SU-DHL-6 (cell line): ENCODE results near the gene ELMOD3.

Source experiments
- H2AFZ ChIP-seq: fragments of 200-600 bp; sonication (generic); 2 replicates; pipeline ENCODE4 v1.6.1; 2014; ENCODE audit warnings: low read depth, mild to moderate bottlenecking, moderate library complexity, mixed read lengths, antibody characterized with exemption, low read length; ENCODE audit not compliant: severe bottlenecking
- H3F3A ChIP-seq: fragments of 200-600 bp; shearing (Covaris generic); 2 replicates; pipeline ENCODE4 v1.6.0; 2016; ENCODE audit warnings: antibody characterized with exemption, mild to moderate bottlenecking; ENCODE audit not compliant: insufficient read depth
- H3K27ac ChIP-seq: fragments of 200-600 bp; sonication (generic); 2 replicates; pipeline ENCODE4 v1.5.1; 2016; ENCODE audit warnings: low read depth, mild to moderate bottlenecking, low read length, moderate library complexity, mixed read lengths
- H3K27me3 ChIP-seq: fragments of 200-600 bp; sonication (generic), shearing (Covaris generic); 2 replicates; pipeline ENCODE4 v1.6.0; 2014; ENCODE audit warnings: mild to moderate bottlenecking, low read length
- H3K36me3 ChIP-seq: fragments of 200-600 bp; sonication (generic); 2 replicates; pipeline ENCODE4 v1.6.1; 2014; ENCODE audit warnings: mild to moderate bottlenecking, low read length, mixed read lengths
- H3K4me2 ChIP-seq: fragments of 300-600, 200-600 bp; shearing (Covaris generic), sonication (generic); 2 replicates; pipeline ENCODE4 v1.6.0; 2014; ENCODE audit warnings: low read length, low read depth, mild to moderate bottlenecking; ENCODE audit not compliant: poor library complexity, severe bottlenecking
- H3K4me3 ChIP-seq: fragments of 200-600 bp; sonication (generic); 2 replicates; pipeline ENCODE4 v1.5.1; 2014; ENCODE audit warnings: antibody characterized with exemption, low read length, mild to moderate bottlenecking, mixed read lengths; ENCODE audit not compliant: insufficient read depth, poor library complexity, severe bottlenecking
- H3K79me2 ChIP-seq: fragments of 200-600 bp; sonication (generic); 2 replicates; pipeline ENCODE4 v1.6.1; 2014; ENCODE audit warnings: mild to moderate bottlenecking, low read length, moderate library complexity; ENCODE audit not compliant: insufficient read depth
- H3K9ac ChIP-seq: fragments of 200-600 bp; sonication (generic); 2 replicates; pipeline ENCODE4 v1.7.0; 2014; ENCODE audit warnings: mild to moderate bottlenecking, low read length
- H3K9me2 ChIP-seq: fragments of 200-600 bp; sonication (generic); replicated peaks from 2 replicates; pipeline ENCODE4 v1.6.1; 2014; ENCODE audit warnings: low read length; ENCODE audit not compliant: insufficient read depth
- H3K9me3 ChIP-seq: fragments of 200-600 bp; sonication (generic); 2 replicates; pipeline ENCODE4 v1.6.1; 2014; ENCODE audit warnings: low read length, mixed read lengths; ENCODE audit not compliant: insufficient read depth
- H4K20me1 ChIP-seq: fragments of 200-600 bp; sonication (generic); 2 replicates; pipeline ENCODE4 v1.6.1; 2014; ENCODE audit warnings: low read depth, mild to moderate bottlenecking, antibody characterized with exemption, low read length, moderate library complexity, mixed read lengths
- CTCF ChIP-seq: fragments of 200-600 bp; sonication (generic); IDR thresholded peaks from one replicate; pipeline ENCODE4 v1.5.1; 2017; ENCODE audit warnings: antibody characterized with exemption, mild to moderate bottlenecking, low read length, moderate library complexity; ENCODE audit not compliant: insufficient read depth, poor library complexity, severe bottlenecking
- EZH2phosphoT487 ChIP-seq: fragments of 200-600 bp; sonication (generic), shearing (Covaris generic); conservative IDR thresholded peaks from 2 replicates; pipeline ENCODE4 v1.6.1; 2018; ENCODE audit warnings: mild to moderate bottlenecking, antibody characterized with exemption, low read length, moderate library complexity, mixed read lengths

The ELMOD3 gene

GRCh38 chr2:85431570-85432205 lies 77.1 kb downstream of the ELMOD3 start:
- H3F3A ChIP-seq, result no peaks in the 10 kb centered on the region
- no peaks in the 10 kb centered on the region for H3K27me3 ChIP-seq
- no peaks in the 10 kb centered on the region for H3K36me3 ChIP-seq
- no peaks in the 10 kb centered on the region for H3K9me3 ChIP-seq
- TF ChIP-seq EZH2phosphoT487 (no peak), CTCF (no peak)
- no peaks in the 10 kb centered on the region for H3K79me2 ChIP-seq
- no peak overlapping the region for H3K27ac ChIP-seq
- no peak overlapping the region for H2AFZ ChIP-seq
- H3K9ac ChIP-seq, result no peak overlapping the region
- no peaks in the 10 kb centered on the region for H3K9me2 ChIP-seq
- no peaks in the 10 kb centered on the region for H4K20me1 ChIP-seq
- no peak overlapping the region for H3K4me3 ChIP-seq
- H3K4me2 ChIP-seq, result no peak overlapping the region

GRCh38 chr2:85433511-85434089 lies 79.0 kb downstream of the ELMOD3 start:
- no peak overlapping the region for H2AFZ ChIP-seq
- no peaks in the 10 kb centered on the region for H3K36me3 ChIP-seq
- no peaks in the 10 kb centered on the region for H4K20me1 ChIP-seq
- H3K9me3 ChIP-seq, result no peaks in the 10 kb centered on the region
- no peaks in the 10 kb centered on the region for H3K9me2 ChIP-seq
- H3K79me2 ChIP-seq, result no peaks in the 10 kb centered on the region
- no peak overlapping the region for H3K27ac ChIP-seq
- H3K9ac ChIP-seq, result no peak overlapping the region
- H3K27me3 ChIP-seq, result no peaks in the 10 kb centered on the region
- H3K4me3 ChIP-seq, result no peak overlapping the region
- H3F3A ChIP-seq, result no peaks in the 10 kb centered on the region
- no peak for TF ChIP-seq CTCF
- no peak for TF ChIP-seq EZH2phosphoT487
- H3K4me2 ChIP-seq, result no peak overlapping the region

GRCh38 chr2:85434696-85435095 lies 80.1 kb downstream of the ELMOD3 start:
- Histone ChIP-seq H3K9me3 (no peaks in the 10 kb centered on the region), H3K9me2 (no peaks in the 10 kb centered on the region), H3F3A (no peaks in the 10 kb centered on the region), H3K4me3 (no peak overlapping the region), H3K9ac (no peak overlapping the region), H3K27me3 (no peaks in the 10 kb centered on the region), H3K27ac (no peak overlapping the region), H4K20me1 (no peaks in the 10 kb centered on the region), H3K4me2 (no peak overlapping the region), H3K36me3 (no peaks in the 10 kb centered on the region), H2AFZ (no peak overlapping the region), H3K79me2 (no peaks in the 10 kb centered on the region)
- TF ChIP-seq CTCF (no peak), EZH2phosphoT487 (no peak)
